Bronchial epithelial cell (primary cell): ENCODE results near the gene RSPH1. TPM values are rescaled to one million over a fixed set of nuclear protein-coding genes. Genes with fewer than 3 reads are reported as not detected.

Experiments used
- DNase-seq: peaks from one replicate; pipeline ENCODE4 v3.0.0-alpha.2; 2010; ENCODE audit warnings: low read depth
- FAIRE-seq: peaks from 2 replicates; lab custom pipeline; 2011; peaks lifted over from hg19 to GRCh38; lab: Jason Lieb, UNC
- H3K27me3 ChIP-seq: 2 replicates; pipeline ENCODE4 v1.5.1; 2011; ENCODE audit warnings: low read length; ENCODE audit not compliant: control insufficient read depth, insufficient read depth
- H3K36me3 ChIP-seq: 2 replicates; pipeline ENCODE4 v1.5.1; 2011; ENCODE audit warnings: low read length; ENCODE audit not compliant: control insufficient read depth, insufficient read depth
- H3K4me3 ChIP-seq: 2 replicates; pipeline ENCODE4 v1.5.1; 2011; ENCODE audit warnings: mild to moderate bottlenecking, low read depth, low read length, control low read depth
- CTCF ChIP-seq: IDR thresholded peaks from 2 replicates; pipeline ENCODE4 v1.5.1; 2011; ENCODE audit warnings: mild to moderate bottlenecking, moderate library complexity, low read length, control low read depth, inconsistent platforms; ENCODE audit not compliant: insufficient read depth, severe bottlenecking
- total RNA-seq: library from RNA; depleted of rRNA; stranded (reverse); fragments of >200 nt; gene quantifications from 2 replicates; pipeline ENCODE4 v1.2.1, GENCODE V29; 2014

The RSPH1 gene
- total RNA-seq, 1 donor from 2014 or later = under 0.01 TPM

- TF ChIP-seq CTCF = no peak
- FAIRE-seq (no peak), DNase-seq (no peak)
- H3K36me3 ChIP-seq = peaks cover 14% of the 10 kb centered on the region
- no peaks in the 10 kb centered on the region for H3K27me3 ChIP-seq
- no peak overlapping the region for H3K4me3 ChIP-seq
These were observed 46.6 kb upstream of the RSPH1 start for GRCh38 chr21:42542596-42542995.

- no peak for TF ChIP-seq CTCF
- Histone ChIP-seq H3K4me3 (no peak overlapping the region), H3K27me3 (no peaks in the 10 kb centered on the region), H3K36me3 (peaks cover 14% of the 10 kb centered on the region)
- no peak for FAIRE-seq
- no peak for DNase-seq
These were observed 46.2 kb upstream of the RSPH1 start for GRCh38 chr21:42542196-42542595.

GRCh38 chr21:42541618-42542017, 45.6 kb upstream of the RSPH1 start:
- H3K4me3 ChIP-seq = no peak overlapping the region
- DNase-seq = no peak
- no peaks in the 10 kb centered on the region for H3K27me3 ChIP-seq
- H3K36me3 ChIP-seq = peaks cover 15% of the 10 kb centered on the region
- FAIRE-seq = no peak
- TF ChIP-seq CTCF = no peak

- Histone ChIP-seq H3K4me3 (no peak overlapping the region), H3K27me3 (no peaks in the 10 kb centered on the region), H3K36me3 (peaks cover 16% of the 10 kb centered on the region)
- no peak for TF ChIP-seq CTCF
- FAIRE-seq (no peak), DNase-seq (no peak)
These were observed 45.1 kb upstream of the RSPH1 start for GRCh38 chr21:42541174-42541573.

GRCh38 chr21:42540396-42540795, 44.4 kb upstream of the RSPH1 start:
- Histone ChIP-seq H3K36me3 (peaks cover 18% of the 10 kb centered on the region), H3K27me3 (no peaks in the 10 kb centered on the region), H3K4me3 (no peak overlapping the region)
- no peak for TF ChIP-seq CTCF
- FAIRE-seq (no peak), DNase-seq (no peak)

- Histone ChIP-seq H3K4me3 (no peak overlapping the region), H3K27me3 (no peaks in the 10 kb centered on the region), H3K36me3 (peaks cover 17% of the 10 kb centered on the region)
- DNase-seq (no peak), FAIRE-seq (no peak)
- no peak for TF ChIP-seq CTCF
These were observed 43.9 kb upstream of the RSPH1 start for GRCh38 chr21:42539931-42540343.
